Left forelimb (tissue), 1 donor: ENCODE results near the gene PCDH17.

Experiments
- DNase-seq: peaks from one replicate; pipeline ENCODE4 v3.0.0-alpha.2; 2018; ENCODE audit warnings: low spot score

Gene PCDH17

DNA sequence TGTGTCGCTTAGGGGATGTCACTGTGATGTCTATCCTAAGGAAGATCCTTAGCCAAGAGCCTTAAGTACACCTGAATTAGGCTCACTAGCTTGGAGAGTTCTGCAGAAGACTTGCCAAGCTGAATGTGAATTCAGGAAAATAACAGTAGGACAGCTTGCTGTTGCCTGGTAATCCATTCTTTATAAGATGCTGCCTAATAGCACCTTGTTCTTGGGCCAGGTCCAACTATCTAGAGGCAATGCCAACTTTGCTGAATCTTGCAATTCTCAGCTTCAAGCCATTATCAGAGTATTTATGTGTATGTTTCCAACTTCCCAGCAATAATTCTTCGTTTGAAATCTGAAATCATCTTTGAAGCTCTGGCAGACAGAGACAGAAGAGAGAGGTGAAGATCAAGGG, 102.8 kb downstream of the PCDH17 start:
- no peak for DNase-seq

DNA sequence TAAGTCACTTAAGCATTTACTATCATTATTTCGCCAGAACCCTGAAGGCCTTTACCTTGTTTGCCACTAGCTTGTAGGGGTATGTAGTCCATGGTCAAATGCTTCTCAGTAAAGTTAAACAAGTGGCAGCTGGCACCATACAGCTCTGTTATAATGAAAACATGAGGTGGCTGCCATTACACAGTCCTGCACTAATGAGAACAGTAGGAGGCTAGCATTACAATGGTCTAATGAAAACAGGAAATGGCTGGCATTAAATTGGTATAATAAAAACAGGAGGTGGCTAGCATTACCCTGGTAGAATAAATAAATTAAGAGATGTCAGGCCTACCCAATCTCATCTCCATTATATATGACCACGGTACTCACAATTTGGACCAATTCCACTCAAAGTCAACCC, 107.5 kb downstream of the PCDH17 start:
- no peak for DNase-seq

DNA sequence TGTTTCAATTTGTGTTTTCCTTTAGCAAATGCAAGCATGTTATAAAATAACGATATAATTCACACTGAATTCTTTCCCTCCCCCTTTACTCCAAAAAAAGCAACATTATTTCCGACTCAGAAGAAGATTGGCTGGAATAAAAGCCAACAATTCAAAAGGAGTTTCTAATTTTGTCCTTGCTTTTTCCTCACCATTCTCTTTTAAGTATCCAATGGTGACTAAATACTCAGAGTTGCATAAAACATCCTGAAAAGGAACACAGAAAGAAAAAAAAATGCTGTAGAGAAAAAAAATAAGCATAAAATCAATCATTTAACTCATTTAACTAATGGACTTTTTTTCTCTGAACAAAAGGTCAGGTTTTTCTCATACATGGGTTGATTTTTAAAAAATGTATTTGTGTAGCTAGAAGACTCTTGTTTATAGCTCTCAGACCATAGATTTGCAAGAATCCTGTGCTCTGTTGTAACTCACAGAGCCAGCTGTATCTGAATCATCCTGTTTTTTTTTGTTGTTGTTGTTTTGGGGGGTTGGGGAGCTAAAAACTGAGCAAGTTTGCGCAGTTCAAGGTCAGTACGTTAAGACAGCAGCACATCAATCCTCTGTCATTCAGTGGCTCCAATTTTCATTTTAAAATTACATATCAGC, 108.1 kb downstream of the PCDH17 start:
- DNase-seq, result no peak

DNA sequence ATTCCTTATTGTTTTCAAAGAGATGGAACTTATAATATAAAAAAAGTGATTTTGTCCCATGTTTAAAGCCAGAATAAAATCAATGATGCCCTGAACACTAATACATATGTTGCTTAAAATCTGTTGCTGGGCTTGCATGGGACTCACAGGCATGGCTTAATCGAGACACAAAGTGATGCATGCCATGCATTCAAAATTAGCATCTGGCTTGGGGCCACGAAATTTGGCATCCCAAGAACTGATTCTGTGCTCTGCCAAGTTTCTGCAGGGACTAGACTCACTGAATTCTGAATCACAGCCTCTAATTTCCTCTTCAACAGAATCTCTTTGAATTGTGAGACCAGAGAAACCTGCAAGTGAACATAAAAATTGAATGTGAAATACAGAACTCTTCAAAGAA, 109.2 kb downstream of the PCDH17 start:
- no peak for DNase-seq

DNA sequence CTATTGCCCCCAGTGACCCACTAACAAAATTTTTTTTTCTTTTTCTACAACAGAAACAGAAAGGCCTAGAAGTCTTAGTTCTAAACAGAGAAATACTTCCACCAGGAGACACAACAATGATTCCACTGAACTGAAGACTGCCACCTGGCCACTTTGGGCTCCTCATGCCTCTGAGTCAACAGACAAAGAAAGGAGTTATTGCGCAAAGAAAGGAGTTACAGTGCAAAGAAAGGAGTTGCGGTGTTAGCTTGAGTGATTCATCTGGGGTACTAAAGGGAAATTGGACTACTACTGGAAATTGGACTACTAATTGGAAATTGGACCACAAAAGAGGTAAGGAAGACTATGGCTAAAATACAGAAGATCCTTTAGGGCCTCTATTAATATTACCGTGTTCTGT, 116.6 kb downstream of the PCDH17 start:
- DNase-seq, result no peak

DNA sequence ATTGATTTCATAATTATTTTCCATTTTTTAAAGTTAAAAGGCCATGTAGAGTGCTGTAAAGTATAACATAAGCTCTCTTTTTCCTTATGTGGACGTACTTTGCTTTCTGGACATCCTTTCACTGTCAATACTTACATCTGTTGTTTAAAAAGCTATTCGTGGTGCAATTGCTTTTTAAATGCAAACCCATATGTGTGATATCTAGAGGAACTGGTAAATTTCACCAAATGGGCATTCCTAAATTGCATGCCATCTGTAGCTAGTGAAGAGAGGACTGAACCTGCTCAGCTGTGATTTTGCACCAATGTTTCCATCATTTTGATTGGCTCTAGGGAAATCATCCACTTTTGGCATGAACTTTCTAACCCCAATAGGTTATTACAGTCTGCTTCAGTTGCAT, 129.4 kb downstream of the PCDH17 start:
- DNase-seq, result no peak

DNA sequence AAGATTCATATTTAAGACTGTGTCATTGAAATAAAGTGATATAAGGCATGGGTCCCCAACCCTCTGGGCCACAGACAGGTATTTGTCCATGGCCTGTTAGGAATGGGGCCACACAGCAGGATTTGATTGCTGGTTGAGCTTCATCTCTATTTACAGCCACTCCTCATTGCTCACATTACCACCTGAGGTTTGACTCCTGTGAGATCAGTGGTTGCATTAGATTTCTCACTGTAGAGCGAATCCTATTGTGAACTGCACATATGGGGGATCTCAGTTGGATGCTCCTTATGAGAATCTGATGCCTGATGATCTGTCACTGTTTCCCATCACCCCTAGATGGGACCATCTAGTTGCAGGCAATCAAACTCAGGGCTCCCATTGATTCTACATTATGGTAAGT, 132.1 kb downstream of the PCDH17 start:
- no peak for DNase-seq
